Neural cell (in vitro differentiated cells): ENCODE results near the gene ACOD1. TPM values are rescaled to one million over a fixed set of nuclear protein-coding genes. Genes with fewer than 3 reads are reported as not detected.

ENCODE experiments used
- H2AFZ ChIP-seq: fragments of 200-600, 300-800 bp; sonication (generic), shearing (Covaris generic); 2 replicates; pipeline ENCODE4 v1.6.0; 2014; ENCODE audit warnings: low read depth, mild to moderate bottlenecking, antibody characterized with exemption, low read length, moderate library complexity
- H3F3A ChIP-seq: fragments of 200-600 bp; shearing (Covaris generic); 2 replicates; pipeline ENCODE4 v1.6.1; 2016; ENCODE audit warnings: mild to moderate bottlenecking, moderate library complexity, mixed read lengths, antibody characterized with exemption, low read length; ENCODE audit not compliant: insufficient read depth, poor library complexity, severe bottlenecking
- H3K27ac ChIP-seq: fragments of 200-600, 300-800 bp; sonication (generic), shearing (Covaris generic); 2 replicates; pipeline ENCODE4 v1.5.1; 2014; ENCODE audit warnings: mild to moderate bottlenecking, low read length, moderate library complexity
- H3K27me3 ChIP-seq: fragments of 300-800, 200-600 bp; sonication (generic), shearing (Covaris generic); 2 replicates; pipeline ENCODE4 v1.6.0; 2014; ENCODE audit warnings: mild to moderate bottlenecking, low read depth, low read length, moderate library complexity; ENCODE audit not compliant: insufficient read depth
- H3K36me3 ChIP-seq: fragments of 300-800, 200-600 bp; sonication (generic), shearing (Covaris generic); 2 replicates; pipeline ENCODE4 v1.5.1; 2014; ENCODE audit warnings: mild to moderate bottlenecking, antibody characterized with exemption, low read length, moderate library complexity; ENCODE audit not compliant: insufficient read depth
- H3K4me2 ChIP-seq: fragments of 300-800, 200-600 bp; sonication (generic), shearing (Covaris generic); 2 replicates; pipeline ENCODE4 v1.6.0; 2014; ENCODE audit warnings: mild to moderate bottlenecking, low read length
- H3K4me3 ChIP-seq: fragments of 300-800, 200-600 bp; sonication (generic), shearing (Covaris generic); 2 replicates; pipeline ENCODE4 v1.5.1; 2014; ENCODE audit warnings: mild to moderate bottlenecking, low read length, moderate library complexity
- H3K79me2 ChIP-seq: fragments of 200-600 bp; shearing (Covaris generic); replicated peaks from 2 replicates; pipeline ENCODE4 v1.6.0; 2014; ENCODE audit warnings: mild to moderate bottlenecking, low read length, moderate library complexity; ENCODE audit not compliant: insufficient read depth
- H3K9ac ChIP-seq: fragments of 300-800, 200-600 bp; sonication (generic), shearing (Covaris generic); 2 replicates; pipeline ENCODE4 v1.6.1; 2016; ENCODE audit warnings: mild to moderate bottlenecking, low read length, mixed read lengths
- H3K9me2 ChIP-seq: fragments of 200-600 bp; shearing (Covaris generic); 2 replicates; pipeline ENCODE4 v1.6.1; 2016; ENCODE audit warnings: mild to moderate bottlenecking, low read length, mixed read lengths; ENCODE audit not compliant: insufficient read depth
- H3K9me3 ChIP-seq: fragments of 200-600, 300-800 bp; sonication (generic), shearing (Covaris generic); 2 replicates; pipeline ENCODE4 v1.6.1; 2016; ENCODE audit warnings: mild to moderate bottlenecking, mixed run types, low read length, moderate library complexity, mixed read lengths
- H4K20me1 ChIP-seq: fragments of 200-600 bp; shearing (Covaris generic); 2 replicates; pipeline ENCODE4 v1.6.1; 2016; ENCODE audit warnings: mild to moderate bottlenecking, mixed run types; ENCODE audit not compliant: insufficient read depth
- EP300 ChIP-seq: fragments of 450-650 bp; conservative IDR thresholded peaks from 2 replicates; pipeline ENCODE4 v1.6.1; 2014; ENCODE audit warnings: antibody characterized with exemption, mild to moderate bottlenecking, moderate library complexity; ENCODE audit not compliant: poor library complexity, severe bottlenecking
- EZH2 ChIP-seq: fragments of 200-600, 300-800 bp; shearing (Covaris generic), sonication (generic); IDR thresholded peaks from 2 replicates; pipeline ENCODE4 v1.6.1; 2014; ENCODE audit warnings: antibody characterized with exemption, low read length, borderline replicate concordance, mild to moderate bottlenecking; ENCODE audit not compliant: insufficient read depth, poor library complexity, severe bottlenecking
- MXI1 ChIP-seq: fragments of 450-650 bp; conservative IDR thresholded peaks from 2 replicates; pipeline ENCODE4 v1.6.1; 2014; ENCODE audit warnings: antibody characterized with exemption, mild to moderate bottlenecking; ENCODE audit not compliant: poor library complexity, severe bottlenecking
- POLR2AphosphoS5 ChIP-seq: IDR thresholded peaks from 2 replicates; pipeline ENCODE4 v1.6.1; 2012
- RAD21 ChIP-seq: fragments of 450-650 bp; conservative IDR thresholded peaks from 2 replicates; pipeline ENCODE4 v1.6.1; 2014; ENCODE audit warnings: antibody characterized with exemption, mild to moderate bottlenecking, moderate library complexity
- SMC3 ChIP-seq: fragments of 450-650 bp; conservative IDR thresholded peaks from 2 replicates; pipeline ENCODE4 v1.6.1; 2014; ENCODE audit warnings: antibody characterized with exemption, mild to moderate bottlenecking, moderate library complexity; ENCODE audit not compliant: poor library complexity
- TAF1 ChIP-seq: IDR thresholded peaks from 2 replicates; pipeline ENCODE4 v1.6.1; 2012; ENCODE audit warnings: low read depth
- polyA plus RNA-seq: library from polyadenylated mRNA; depleted of rRNA; stranded (reverse); fragments of >200 nt; gene quantifications from 2 replicates; pipeline ENCODE4 v1.2.3, GENCODE V29; 2014
- TF ChIP-seq, protein P1 (sequence below): fragments of 450-650 bp; IDR thresholded peaks from 2 replicates; pipeline ENCODE4 v1.5.1; 2014; ENCODE audit warnings: antibody characterized with exemption, mild to moderate bottlenecking, moderate library complexity; ENCODE audit not compliant: poor library complexity, severe bottlenecking
- TF ChIP-seq, protein P2 (sequence below): IDR thresholded peaks from 2 replicates; pipeline ENCODE4 v1.6.1; 2012; ENCODE audit warnings: borderline replicate concordance

The ACOD1 gene
- polyA plus RNA-seq, 1 donor from 2014 or later = not detected

DNA sequence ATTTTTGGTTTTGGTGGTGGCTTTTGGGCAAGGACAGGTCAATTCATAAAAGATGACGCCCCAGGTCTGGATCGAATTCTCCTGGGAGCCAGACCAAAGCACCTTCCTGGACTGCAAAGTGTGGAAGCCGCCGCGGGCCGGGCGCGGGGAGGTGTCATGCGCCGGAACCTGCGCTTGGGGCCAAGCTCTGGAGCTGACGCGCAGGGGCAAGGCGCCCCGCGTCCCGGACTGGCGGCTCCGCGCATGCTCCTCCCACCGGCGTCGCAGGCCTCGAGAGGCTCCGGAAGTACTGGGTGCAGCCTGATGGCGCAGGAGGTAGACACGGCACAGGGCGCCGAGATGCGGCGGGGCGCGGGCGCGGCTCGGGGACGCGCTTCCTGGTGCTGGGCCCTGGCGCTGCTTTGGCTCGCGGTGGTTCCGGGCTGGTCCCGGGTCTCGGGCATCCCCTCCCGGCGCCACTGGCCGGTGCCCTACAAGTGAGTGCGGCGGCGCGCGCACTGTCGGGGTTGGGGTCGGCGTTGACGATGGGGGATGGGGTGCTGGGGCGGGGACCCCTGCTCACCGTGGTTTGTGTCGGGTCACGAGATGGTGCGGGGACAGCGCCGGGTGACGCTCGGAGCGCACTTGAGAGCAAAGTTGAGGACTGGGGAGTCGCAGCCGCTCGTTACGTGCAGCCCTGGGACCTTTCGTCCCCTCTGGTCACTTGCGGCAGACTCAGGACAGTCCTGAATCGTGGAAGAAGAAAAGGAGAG lies 43.7 kb downstream of the ACOD1 start, which contains the start of gene CLN5:
Gene CLN5 (plus strand): TSS at position 286 of the 752 bp plus-strand sequence. CDS start 18 bp downstream, at position 304.
- Histone ChIP-seq H3K9me3 (no peaks in the 10 kb centered on the region), H3K9ac (peak within 1 kb of the TSS; percentile 83), H3K79me2 (no peaks in the 10 kb centered on the region), H3F3A (no peaks in the 10 kb centered on the region), H3K4me3 (peak within 1 kb of the TSS; percentile 94), H3K36me3 (no peaks in the 10 kb centered on the region), H3K27me3 (no peaks in the 10 kb centered on the region), H3K4me2 (peak within 1 kb of the TSS; percentile 66), H2AFZ (peak within 1 kb of the TSS; percentile 90), H3K27ac (peak within 1 kb of the TSS; percentile 68), H3K9me2 (no peaks in the 10 kb centered on the region), H4K20me1 (no peaks in the 10 kb centered on the region)
- TF ChIP-seq, protein P1, sequence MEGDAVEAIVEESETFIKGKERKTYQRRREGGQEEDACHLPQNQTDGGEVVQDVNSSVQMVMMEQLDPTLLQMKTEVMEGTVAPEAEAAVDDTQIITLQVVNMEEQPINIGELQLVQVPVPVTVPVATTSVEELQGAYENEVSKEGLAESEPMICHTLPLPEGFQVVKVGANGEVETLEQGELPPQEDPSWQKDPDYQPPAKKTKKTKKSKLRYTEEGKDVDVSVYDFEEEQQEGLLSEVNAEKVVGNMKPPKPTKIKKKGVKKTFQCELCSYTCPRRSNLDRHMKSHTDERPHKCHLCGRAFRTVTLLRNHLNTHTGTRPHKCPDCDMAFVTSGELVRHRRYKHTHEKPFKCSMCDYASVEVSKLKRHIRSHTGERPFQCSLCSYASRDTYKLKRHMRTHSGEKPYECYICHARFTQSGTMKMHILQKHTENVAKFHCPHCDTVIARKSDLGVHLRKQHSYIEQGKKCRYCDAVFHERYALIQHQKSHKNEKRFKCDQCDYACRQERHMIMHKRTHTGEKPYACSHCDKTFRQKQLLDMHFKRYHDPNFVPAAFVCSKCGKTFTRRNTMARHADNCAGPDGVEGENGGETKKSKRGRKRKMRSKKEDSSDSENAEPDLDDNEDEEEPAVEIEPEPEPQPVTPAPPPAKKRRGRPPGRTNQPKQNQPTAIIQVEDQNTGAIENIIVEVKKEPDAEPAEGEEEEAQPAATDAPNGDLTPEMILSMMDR = no peak
- TF ChIP-seq, protein P2, sequence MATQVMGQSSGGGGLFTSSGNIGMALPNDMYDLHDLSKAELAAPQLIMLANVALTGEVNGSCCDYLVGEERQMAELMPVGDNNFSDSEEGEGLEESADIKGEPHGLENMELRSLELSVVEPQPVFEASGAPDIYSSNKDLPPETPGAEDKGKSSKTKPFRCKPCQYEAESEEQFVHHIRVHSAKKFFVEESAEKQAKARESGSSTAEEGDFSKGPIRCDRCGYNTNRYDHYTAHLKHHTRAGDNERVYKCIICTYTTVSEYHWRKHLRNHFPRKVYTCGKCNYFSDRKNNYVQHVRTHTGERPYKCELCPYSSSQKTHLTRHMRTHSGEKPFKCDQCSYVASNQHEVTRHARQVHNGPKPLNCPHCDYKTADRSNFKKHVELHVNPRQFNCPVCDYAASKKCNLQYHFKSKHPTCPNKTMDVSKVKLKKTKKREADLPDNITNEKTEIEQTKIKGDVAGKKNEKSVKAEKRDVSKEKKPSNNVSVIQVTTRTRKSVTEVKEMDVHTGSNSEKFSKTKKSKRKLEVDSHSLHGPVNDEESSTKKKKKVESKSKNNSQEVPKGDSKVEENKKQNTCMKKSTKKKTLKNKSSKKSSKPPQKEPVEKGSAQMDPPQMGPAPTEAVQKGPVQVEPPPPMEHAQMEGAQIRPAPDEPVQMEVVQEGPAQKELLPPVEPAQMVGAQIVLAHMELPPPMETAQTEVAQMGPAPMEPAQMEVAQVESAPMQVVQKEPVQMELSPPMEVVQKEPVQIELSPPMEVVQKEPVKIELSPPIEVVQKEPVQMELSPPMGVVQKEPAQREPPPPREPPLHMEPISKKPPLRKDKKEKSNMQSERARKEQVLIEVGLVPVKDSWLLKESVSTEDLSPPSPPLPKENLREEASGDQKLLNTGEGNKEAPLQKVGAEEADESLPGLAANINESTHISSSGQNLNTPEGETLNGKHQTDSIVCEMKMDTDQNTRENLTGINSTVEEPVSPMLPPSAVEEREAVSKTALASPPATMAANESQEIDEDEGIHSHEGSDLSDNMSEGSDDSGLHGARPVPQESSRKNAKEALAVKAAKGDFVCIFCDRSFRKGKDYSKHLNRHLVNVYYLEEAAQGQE = peak; percentile 26
- TF ChIP-seq TAF1 (peak; percentile 59), SMC3 (peak; percentile 16), MXI1 (peak; percentile 81), POLR2AphosphoS5 (peak; percentile 93), EP300 (peak; percentile 57), RAD21 (no peak)

GRCh38 chr13:76992548-76993001 lies 44.3 kb downstream of the ACOD1 start:
- TF ChIP-seq MXI1 (no peak), EP300 (no peak), RAD21 (no peak), EZH2 (no peak), TAF1 (no peak), POLR2AphosphoS5 (no peak), SMC3 (no peak)
- TF ChIP-seq, protein P1 = no peak
- TF ChIP-seq, protein P2 = no peak
- Histone ChIP-seq H3K9ac (peak overlapping the region; percentile 83), H4K20me1 (no peaks in the 10 kb centered on the region), H3K4me2 (peak overlapping the region; percentile 66), H3K9me2 (no peaks in the 10 kb centered on the region), H3F3A (no peaks in the 10 kb centered on the region), H3K9me3 (no peaks in the 10 kb centered on the region), H3K27ac (peak overlapping the region; percentile 68), H2AFZ (peak overlapping the region; percentile 90), H3K79me2 (no peaks in the 10 kb centered on the region), H3K27me3 (no peaks in the 10 kb centered on the region), H3K36me3 (no peaks in the 10 kb centered on the region), H3K4me3 (peak overlapping the region; percentile 94)
